Vagina (tissue), 2 donors: ENCODE results near the gene CTXN3. TPM values are rescaled to one million over a fixed set of nuclear protein-coding genes. Genes with fewer than 3 reads are reported as not detected.
"Not testable (repeated sequence)": the region's sequence is repeated elsewhere in the genome, so short reads cannot be mapped to it uniquely, and the experiment has no call there.

ENCODE experiments used
- DNase-seq, 2 donors: peaks; one replicate each; pipeline ENCODE4 v3.0.0-alpha.2; 2017; ENCODE audit errors: extremely low spot score in 2 of 2
- H3K27ac ChIP-seq: fragments of 200-600 bp; sonication (generic); one replicate; pipeline ENCODE4 v1.5.1; 2019
- H3K27me3 ChIP-seq: fragments of 200-600 bp; sonication (generic); one replicate; pipeline ENCODE4 v1.5.1; 2019
- H3K36me3 ChIP-seq, 2 donors: fragments of 200-600 bp; sonication (generic); one replicate each; pipeline ENCODE4 v1.5.1; 2017 to 2019
- H3K4me1 ChIP-seq: fragments of 200-600 bp; sonication (generic); one replicate; pipeline ENCODE4 v1.5.1; 2019
- H3K4me3 ChIP-seq, 2 donors: fragments of 200-600 bp; sonication (generic); 1 replicate in 1 of 2; 2 replicates in 1 of 2; pipeline ENCODE4 v1.5.1; 2016 to 2019
- H3K9me3 ChIP-seq: fragments of 200-600 bp; sonication (generic); one replicate; pipeline ENCODE4 v1.5.1; 2019
- CTCF ChIP-seq, 3 experiments: fragments of 450-650 bp in 2 of 3; fragments of 200-600 bp in 1 of 3; sonication (generic) in 1 of 3; IDR thresholded peaks; one replicate each; pipeline ENCODE4 v1.5.1; 2017 to 2019; ENCODE audit warnings: antibody characterized with exemption in 3 of 3, mild to moderate bottlenecking in 2 of 3, moderate library complexity in 2 of 3
- POLR2A ChIP-seq, 2 donors: fragments of 450-650 bp; IDR thresholded peaks; one replicate each; pipeline ENCODE4 v1.6.1; 2017; ENCODE audit warnings: antibody characterized with exemption in 2 of 2, mild to moderate bottlenecking in 2 of 2, moderate library complexity in 2 of 2
- POLR2AphosphoS5 ChIP-seq, 2 donors: sonication (generic); formaldehyde crosslinking; IDR thresholded peaks; one replicate each; pipeline ENCODE4 v1.9.0; 2017; ENCODE audit warnings: antibody characterized with exemption in 2 of 2, mild to moderate bottlenecking in 2 of 2, low read depth in 1 of 2; ENCODE audit not compliant: insufficient read depth in 1 of 2
- intact Hi-C: fragments of 100-400 bp; cut with DNase I; formaldehyde crosslinking; loops from one replicate; pipeline ENCODE4 v1.15.1; 2023
- total RNA-seq: library from RNA; depleted of rRNA; stranded (reverse); fragments of >200 nt; gene quantifications from one replicate; pipeline ENCODE4 v1.2.3, GENCODE V29; 2016

The CTXN3 gene
- total RNA-seq, 1 donor from 2014 or later = not detected

- no peaks in the 10 kb centered on the region for H3K27me3 ChIP-seq
- H3K4me1 ChIP-seq = no peaks in the 10 kb centered on the region
- no peak for DNase-seq
- intact Hi-C loops = no loop called here
- H3K9me3 ChIP-seq = no peaks in the 10 kb centered on the region
- H3K4me3 ChIP-seq = no peak overlapping the region
- TF ChIP-seq POLR2AphosphoS5 (IDR thresholded peaks at IDR 0.05; ENCODE audit: insufficient read depth in 1 of 2, low read depth in 1 of 2) (no peak), POLR2A (IDR thresholded peaks at IDR 0.05) (no peak), CTCF (IDR thresholded peaks at IDR 0.05) (no peak)
- H3K27ac ChIP-seq = no peak overlapping the region
- H3K36me3 ChIP-seq = no peaks in the 10 kb centered on the region
These were observed 24.4 kb downstream of the CTXN3 start for GRCh38 chr5:127673117-127673800.

- H3K27me3 ChIP-seq, DNase-seq, H3K4me3 ChIP-seq, H3K4me1 ChIP-seq, H3K36me3 ChIP-seq, intact Hi-C loops, H3K9me3 ChIP-seq, H3K27ac ChIP-seq: not testable (repeated sequence)
These were observed 28.1 kb downstream of the CTXN3 start for GRCh38 chr5:127676951-127677350.

GRCh38 chr5:127679691-127680330 is 30.9 kb downstream of the CTXN3 start:
- DNase-seq, H3K4me3 ChIP-seq, H3K4me1 ChIP-seq, H3K36me3 ChIP-seq, H3K27ac ChIP-seq, intact Hi-C loops, H3K27me3 ChIP-seq, H3K9me3 ChIP-seq: not testable (repeated sequence)

- intact Hi-C loops = no loop called here
- H3K27me3 ChIP-seq = no peaks in the 10 kb centered on the region
- no peak overlapping the region for H3K27ac ChIP-seq
- no peaks in the 10 kb centered on the region for H3K36me3 ChIP-seq
- TF ChIP-seq CTCF (IDR thresholded peaks at IDR 0.05) = no peak
- no peak for TF ChIP-seq POLR2AphosphoS5 (IDR thresholded peaks at IDR 0.05; ENCODE audit: insufficient read depth in 1 of 2, low read depth in 1 of 2)
- no peak for TF ChIP-seq POLR2A (IDR thresholded peaks at IDR 0.05)
- no peaks in the 10 kb centered on the region for H3K4me1 ChIP-seq
- H3K4me3 ChIP-seq = no peak overlapping the region
- H3K9me3 ChIP-seq = no peaks in the 10 kb centered on the region
- no peak for DNase-seq
These were observed 31.7 kb downstream of the CTXN3 start for GRCh38 chr5:127680595-127680994.

- no peak for TF ChIP-seq POLR2AphosphoS5 (IDR thresholded peaks at IDR 0.05; ENCODE audit: insufficient read depth in 1 of 2, low read depth in 1 of 2)
- no peak for TF ChIP-seq POLR2A (IDR thresholded peaks at IDR 0.05)
- no peak for TF ChIP-seq CTCF (IDR thresholded peaks at IDR 0.05)
- intact Hi-C loops = no loop called here
These were observed 34.1 kb downstream of the CTXN3 start for GRCh38 chr5:127683008-127683407.

GRCh38 chr5:127684726-127685467 is 36.0 kb downstream of the CTXN3 start:
- TF ChIP-seq CTCF (IDR thresholded peaks at IDR 0.05) (no peak), POLR2A (IDR thresholded peaks at IDR 0.05) (no peak), POLR2AphosphoS5 (IDR thresholded peaks at IDR 0.05; ENCODE audit: insufficient read depth in 1 of 2, low read depth in 1 of 2) (no peak)
- Histone ChIP-seq H3K4me1 (no peaks in the 10 kb centered on the region), H3K9me3 (no peaks in the 10 kb centered on the region), H3K27ac (no peak overlapping the region), H3K36me3 (no peaks in the 10 kb centered on the region), H3K4me3 (no peak overlapping the region), H3K27me3 (no peaks in the 10 kb centered on the region)
- intact Hi-C loops = no loop called here
- no peak for DNase-seq

More at GRCh38 chr5:127683008-127683407, 34.1 kb downstream of the CTXN3 start:
- Histone ChIP-seq H3K36me3 (no peaks in the 10 kb centered on the region), H3K4me3 (no peak overlapping the region), H3K9me3 (no peaks in the 10 kb centered on the region), H3K4me1 (no peaks in the 10 kb centered on the region), H3K27ac (no peak overlapping the region), H3K27me3 (no peaks in the 10 kb centered on the region)
- DNase-seq = no peak
